MM.1S (cell line): ENCODE results near the gene INCA1.

Experiments used
- EZH2 ChIP-seq: fragments of 300-600 bp; sonication (generic); optimal IDR thresholded peaks from 2 replicates; pipeline ENCODE3; 2017; ENCODE audit warnings: low read depth, mild to moderate bottlenecking, antibody characterized with exemption, low read length, mixed read lengths
- EZH2phosphoT487 ChIP-seq: fragments of 300-600 bp; sonication (generic); IDR thresholded peaks from 2 replicates; pipeline ENCODE4 v1.6.1; 2018; ENCODE audit warnings: antibody characterized with exemption, low read length
- TF ChIP-seq, protein P1 (sequence below): fragments of 300-600 bp; sonication (generic); IDR thresholded peaks from 2 replicates; pipeline ENCODE4 v1.5.1; 2016; ENCODE audit warnings: antibody characterized with exemption, low read length, mixed read lengths

DNA sequence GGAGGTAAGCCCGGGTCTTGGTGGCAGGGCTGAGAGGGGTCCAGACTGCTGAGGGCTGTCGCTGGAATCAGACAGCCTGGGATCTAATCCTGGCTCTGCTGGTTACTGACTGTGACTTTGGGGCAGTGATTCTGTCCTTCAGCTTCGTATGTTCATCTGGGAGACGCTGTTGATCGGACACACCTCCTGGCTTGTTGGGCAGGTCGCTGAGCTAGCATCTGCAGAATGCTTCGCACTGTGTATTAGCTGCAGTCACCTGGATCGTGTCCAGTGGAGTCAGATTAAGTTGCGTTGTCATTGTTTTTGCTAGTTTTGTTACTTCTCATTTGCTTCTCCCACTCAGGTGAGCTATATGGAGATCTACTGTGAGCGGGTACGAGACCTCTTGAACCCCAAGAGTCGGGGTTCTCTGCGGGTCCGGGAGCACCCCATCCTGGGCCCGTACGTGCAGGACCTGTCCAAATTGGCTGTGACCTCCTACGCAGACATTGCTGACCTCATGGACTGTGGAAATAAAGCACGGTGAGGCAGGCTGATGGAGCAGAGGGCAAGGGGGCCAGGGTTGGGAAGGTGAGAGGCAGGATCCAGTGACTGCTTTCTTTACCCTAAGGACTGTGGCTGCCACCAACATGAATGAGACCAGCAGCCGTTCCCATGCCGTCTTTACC lies 4.9 kb upstream of the INCA1 start:
- TF ChIP-seq, protein P1, sequence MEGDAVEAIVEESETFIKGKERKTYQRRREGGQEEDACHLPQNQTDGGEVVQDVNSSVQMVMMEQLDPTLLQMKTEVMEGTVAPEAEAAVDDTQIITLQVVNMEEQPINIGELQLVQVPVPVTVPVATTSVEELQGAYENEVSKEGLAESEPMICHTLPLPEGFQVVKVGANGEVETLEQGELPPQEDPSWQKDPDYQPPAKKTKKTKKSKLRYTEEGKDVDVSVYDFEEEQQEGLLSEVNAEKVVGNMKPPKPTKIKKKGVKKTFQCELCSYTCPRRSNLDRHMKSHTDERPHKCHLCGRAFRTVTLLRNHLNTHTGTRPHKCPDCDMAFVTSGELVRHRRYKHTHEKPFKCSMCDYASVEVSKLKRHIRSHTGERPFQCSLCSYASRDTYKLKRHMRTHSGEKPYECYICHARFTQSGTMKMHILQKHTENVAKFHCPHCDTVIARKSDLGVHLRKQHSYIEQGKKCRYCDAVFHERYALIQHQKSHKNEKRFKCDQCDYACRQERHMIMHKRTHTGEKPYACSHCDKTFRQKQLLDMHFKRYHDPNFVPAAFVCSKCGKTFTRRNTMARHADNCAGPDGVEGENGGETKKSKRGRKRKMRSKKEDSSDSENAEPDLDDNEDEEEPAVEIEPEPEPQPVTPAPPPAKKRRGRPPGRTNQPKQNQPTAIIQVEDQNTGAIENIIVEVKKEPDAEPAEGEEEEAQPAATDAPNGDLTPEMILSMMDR: no peak
- TF ChIP-seq EZH2 (no peak), EZH2phosphoT487 (no peak)
